HG03066 (cell line): ENCODE results near the gene GPR25.
A peak's percentile ranks its signal among the peaks of the same experiment; 100 is the strongest.

Experiments
- ATAC-seq: cut with Tn5 transposase; IDR thresholded peaks from one replicate; pipeline ENCODE4 v1.9.1; 2021; ENCODE audit warnings: low read depth; ENCODE audit not compliant: unreplicated experiment

Gene GPR25, protein sequence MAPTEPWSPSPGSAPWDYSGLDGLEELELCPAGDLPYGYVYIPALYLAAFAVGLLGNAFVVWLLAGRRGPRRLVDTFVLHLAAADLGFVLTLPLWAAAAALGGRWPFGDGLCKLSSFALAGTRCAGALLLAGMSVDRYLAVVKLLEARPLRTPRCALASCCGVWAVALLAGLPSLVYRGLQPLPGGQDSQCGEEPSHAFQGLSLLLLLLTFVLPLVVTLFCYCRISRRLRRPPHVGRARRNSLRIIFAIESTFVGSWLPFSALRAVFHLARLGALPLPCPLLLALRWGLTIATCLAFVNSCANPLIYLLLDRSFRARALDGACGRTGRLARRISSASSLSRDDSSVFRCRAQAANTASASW

DNA sequence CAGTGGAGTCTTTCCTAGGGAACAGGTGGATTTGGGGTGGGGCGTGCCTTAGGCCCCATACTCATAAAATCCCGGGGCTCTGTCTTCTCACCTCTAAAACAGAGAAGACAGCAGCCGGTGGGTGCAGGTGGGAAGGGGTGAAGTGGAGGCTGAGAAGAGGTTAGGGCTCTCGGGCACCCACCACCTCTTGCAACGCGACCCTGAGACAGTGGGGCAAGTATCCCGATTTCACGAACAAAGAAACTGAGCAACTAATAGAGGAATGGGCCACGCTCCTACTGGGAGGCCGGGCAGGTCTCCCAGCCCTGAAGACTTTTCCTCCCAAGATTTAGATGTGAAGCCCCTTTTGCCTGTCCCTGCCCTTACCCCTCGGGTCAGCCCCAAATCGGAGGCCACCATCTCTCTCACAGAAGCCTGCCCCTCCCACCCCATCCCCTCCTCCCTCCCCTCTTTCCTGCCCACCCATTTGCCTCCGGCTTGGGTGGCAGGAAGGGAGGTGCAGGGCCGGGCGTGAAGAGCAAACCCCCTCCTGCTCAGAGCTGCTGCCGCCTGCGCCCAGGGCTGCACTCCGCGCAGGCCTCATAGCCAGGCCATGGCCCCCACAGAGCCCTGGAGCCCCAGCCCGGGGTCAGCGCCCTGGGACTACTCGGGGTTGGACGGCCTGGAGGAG is at the start of gene GPR25:
GPR25 (plus strand) TSS at position 536 of the 670 bp plus-strand sequence; CDS start at position 593, 57 bp downstream.
- ATAC-seq = no peak

DNA sequence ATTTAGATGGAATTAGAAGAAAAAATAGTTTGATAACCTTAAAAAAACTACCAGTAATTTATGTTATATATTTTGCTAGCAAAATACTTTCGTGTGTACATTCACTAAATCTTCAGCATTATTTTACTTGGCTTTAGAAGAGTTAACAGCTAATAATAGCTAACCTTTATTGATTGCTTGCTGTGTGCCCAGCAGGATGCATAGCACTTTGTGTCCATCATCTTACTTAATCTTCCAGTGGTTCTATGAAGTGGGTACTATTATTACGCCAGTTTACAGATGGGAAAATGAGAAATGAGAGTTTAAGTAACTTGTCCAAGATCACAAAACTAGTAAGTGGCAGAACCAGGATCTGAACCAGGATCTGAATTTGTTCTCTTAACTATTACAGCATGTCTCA is 41.7 kb upstream of the GPR25 start:
- no peak for ATAC-seq

DNA sequence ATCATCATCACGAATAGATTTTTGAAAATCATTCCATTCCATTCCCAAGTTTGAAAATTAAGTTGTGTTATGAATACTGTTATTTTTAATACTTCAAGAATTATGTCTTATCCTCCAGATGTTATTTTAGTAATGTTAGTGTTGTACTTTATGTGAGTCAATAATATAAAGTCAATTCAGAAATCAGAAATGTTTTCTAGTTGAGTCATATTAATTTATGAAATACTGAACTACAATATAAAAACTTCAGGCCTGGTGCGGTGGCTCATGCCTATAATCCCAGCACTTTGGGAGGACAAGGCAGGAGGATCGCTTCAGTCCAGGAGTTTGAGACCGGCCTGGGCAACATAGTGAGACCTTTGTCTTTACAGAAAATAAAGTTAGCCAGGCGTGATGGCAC is 38.4 kb upstream of the GPR25 start:
- no peak for ATAC-seq

DNA sequence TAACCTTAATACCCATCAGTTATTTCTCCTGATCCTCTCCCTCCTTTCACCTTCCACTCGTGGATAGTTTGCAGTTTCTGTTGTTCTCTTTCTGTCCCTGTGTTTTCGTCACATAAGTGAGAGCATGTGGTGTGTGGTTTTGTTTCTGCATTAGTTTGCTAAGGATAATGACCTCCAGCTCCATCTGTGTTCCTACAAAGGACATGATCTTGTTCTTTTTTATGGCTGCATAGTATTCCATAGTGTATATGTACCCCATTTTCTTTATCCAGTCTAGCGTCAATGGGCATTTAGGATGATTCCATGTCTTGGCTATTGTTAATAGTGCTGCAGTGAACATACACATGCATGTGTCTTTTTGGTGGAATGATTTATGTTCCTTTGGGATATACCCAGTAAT is 36.6 kb upstream of the GPR25 start:
- ATAC-seq = no peak

DNA sequence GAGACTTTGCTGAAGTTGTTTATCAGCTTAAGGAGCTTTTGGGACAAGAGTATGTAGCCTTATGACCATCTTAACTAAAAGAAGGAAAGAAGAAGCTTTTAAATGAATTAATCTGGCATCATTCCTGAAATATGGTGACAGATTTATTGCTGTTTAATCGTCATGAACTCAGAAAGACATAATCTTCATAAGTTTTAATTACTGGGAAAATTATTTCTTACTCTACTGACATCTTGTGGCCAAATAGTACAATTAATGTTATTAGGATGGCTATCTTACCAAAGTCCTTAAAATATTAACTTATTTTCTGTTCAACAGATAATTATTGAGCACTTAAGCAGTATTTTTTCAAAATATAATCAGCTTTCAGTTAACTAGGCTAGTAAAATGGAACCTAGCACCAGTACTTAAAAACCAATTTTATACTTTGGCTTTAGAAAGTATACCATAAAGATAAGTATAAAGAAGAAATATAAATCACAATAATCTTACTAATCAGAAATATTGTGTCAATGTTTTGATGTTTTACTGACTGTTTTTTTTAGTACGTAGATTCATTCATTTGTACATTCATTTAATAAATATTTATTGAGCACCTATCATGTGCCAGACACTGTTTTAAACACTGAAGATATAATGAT is 34.7 kb upstream of the GPR25 start:
- ATAC-seq = no peak

DNA sequence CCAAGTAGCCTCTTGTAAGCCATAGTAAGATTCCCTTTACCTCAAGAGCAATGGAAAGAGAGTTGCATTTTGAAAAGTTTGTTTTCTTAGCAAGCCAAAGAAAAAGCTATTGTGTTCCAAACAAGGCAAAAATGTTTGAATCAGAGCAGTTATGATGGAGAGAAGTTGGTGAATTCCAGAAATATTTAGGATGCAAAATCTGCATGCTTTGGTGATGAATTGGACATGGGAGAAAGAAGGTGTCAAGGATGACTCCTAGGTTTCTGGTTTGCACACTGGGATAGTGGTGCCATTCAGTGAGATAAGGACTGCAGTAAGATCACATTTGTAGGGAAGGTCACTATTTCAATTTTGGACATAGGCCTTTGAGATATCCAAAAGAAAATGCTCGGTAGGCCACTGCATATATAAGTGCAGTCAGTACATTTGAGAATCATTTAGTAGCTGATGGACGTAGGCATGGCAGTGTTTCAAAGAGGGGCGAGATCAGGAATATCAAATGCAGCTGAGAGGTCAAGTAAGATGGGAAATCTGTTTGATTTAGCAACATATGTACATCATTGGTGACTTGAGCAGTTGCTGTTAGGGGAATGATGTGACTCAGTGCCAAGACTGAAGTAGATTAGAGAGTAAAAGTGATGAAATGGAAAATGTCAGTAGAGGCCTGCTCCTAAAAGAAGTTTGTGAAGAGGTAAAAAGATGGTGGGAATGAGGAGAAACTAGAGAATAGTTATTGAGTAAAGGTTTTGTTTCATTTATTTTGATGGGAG is 33.9 kb upstream of the GPR25 start:
- no peak for ATAC-seq

DNA sequence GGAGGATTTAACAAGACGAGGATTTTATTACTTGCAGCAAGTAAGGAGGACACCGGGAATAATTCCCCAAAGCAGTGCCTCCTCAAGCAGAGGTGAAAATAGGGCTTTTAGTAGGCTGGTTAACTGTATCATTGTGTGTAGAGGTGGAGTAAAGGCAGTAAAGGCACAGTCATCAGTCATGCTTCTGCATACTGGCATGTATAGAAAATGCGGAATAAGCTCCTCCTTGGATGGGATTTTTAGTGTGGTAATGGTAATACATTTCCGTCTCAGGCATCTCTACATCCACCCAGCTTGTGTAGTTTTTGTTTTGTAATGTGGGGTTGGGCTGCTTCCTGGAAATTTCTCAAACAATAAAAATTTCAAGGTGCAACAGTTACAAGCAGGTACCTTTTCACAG is 27.4 kb upstream of the GPR25 start:
- ATAC-seq = no peak

DNA sequence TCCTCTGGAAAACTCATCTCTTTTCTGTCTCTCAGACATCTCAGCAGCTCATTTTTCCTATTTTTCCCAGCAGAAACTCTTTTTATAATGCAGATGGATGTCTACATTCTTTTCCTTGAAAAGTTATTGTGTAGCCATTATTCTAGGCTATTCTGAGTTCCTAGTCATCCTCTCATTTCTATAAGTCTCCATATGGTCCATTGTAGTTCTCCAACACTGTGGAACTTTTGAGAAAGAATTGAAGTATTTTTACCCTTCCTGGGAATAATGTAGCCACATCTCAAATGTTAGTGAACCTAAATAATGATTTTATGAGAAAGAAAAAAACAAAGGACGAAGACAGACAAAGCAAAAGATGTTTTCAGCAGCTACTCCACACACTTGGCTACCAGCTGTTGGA is 26.4 kb upstream of the GPR25 start:
- ATAC-seq = no peak

DNA sequence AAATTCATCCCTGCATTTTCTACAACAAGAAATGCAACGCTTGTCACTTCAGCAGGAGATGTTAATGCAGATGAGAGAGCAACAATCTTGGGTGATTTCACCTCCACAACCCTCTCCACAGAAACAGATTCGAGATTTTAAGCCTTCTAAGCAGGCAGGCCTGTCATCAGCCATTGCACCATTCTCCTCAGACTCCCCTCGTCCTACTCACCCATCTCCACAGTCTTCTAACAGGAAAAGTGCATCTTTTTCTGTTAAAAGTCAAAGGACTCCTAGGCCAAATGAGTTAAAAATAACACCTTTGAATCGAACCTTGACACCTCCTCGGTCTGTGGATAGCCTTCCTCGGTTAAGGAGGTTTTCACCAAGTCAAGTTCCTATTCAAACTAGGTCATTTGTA is 23.4 kb upstream of the GPR25 start:
- no peak for ATAC-seq

DNA sequence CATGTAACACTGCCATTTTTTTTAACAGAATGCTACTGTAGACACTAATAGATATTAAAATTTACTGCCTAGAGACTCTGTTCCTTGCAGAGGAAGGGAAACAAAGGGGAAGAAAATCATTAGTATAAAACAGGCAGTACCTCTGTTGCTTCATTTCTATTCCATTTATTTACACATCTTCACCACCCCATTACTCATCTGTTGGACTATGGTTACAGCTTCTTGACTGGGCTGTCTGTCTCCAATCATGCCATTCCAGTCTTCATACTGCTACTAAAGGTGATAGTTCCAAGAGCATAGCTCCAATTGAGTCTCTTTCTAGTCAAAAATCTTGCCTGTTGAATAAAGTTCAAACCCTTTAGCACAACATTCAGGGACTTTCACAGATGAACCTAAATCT is 22.2 kb upstream of the GPR25 start:
- no peak for ATAC-seq

DNA sequence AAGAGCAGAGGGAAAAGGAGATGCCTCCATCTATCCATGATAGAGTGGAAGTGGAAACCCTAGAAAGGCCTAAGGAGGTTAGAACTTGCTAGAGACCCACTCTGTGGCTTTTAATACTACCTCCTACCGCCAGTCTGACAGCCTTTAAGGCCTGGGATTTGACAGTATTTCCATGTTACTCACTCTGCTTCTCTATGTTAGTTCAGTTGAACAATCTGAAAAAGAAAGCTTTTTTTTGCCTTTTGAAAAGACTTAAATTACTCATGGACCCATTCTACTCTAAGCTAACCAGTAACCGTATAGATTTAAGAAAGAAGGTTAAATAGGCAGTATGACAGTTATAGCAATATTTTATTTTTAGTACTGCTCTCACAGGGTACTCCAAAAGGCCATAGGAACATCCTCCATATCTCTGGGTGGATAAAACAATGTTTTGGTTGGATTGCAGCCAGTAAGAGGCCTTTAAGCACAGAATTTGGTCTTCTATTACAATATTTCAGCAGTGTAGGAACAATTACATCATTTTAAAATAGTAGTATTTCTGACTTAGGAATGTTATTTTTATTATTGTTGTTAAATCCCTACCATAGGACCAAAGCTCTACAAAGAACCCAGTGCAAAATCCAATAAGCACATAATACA is 15.9 kb upstream of the GPR25 start:
- ATAC-seq = no peak

DNA sequence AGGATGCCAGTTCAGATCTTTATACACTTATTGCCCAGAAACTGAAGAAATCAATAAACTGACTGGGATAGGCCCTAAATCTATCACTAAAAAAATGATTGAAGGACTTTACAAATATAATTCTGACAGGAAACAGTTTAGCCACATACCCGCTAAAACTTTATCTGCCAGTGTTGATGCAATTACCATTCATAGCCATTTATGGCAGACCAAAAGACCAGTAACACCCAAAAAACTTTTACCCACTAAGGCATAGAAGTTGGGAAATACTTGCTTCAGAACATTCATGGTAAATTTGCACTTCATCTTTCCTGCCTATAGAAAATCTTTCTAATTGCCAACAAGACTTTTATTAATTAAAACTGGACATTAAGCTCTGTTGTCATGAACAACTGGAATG is 15.0 kb upstream of the GPR25 start:
- no peak for ATAC-seq

DNA sequence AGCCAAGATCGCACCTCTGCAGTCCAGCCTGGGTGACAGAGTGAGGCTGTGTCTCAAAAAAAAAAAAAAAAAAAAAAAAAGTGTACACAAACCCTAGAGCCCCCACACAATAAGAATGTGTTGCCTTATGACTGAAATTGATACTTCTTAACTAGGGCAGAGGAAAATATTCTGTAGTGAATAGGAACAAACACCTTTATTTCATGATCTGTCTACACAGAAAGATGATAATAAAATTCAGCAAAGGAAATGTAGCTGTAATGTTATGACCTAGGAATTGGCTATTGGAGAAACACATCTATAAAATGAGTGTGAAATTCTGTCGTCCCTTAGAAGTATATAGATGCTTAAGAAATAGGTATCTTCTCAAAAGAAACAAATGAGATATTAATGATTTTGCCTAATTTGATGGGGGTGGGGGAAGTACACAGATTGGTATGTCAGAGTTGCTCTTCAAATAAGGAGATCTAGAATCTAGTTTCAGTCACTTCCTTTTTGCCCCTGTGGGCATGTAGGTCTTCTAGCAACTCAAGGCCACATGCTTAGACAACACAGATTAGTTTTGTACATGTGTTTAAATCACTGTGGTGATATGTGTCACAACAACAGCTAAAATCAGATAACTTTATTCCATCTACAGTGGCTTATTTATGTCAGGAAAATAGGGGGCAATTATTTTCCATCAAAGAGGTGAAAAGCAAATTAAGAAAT is 10.7 kb upstream of the GPR25 start:
- no peak for ATAC-seq

DNA sequence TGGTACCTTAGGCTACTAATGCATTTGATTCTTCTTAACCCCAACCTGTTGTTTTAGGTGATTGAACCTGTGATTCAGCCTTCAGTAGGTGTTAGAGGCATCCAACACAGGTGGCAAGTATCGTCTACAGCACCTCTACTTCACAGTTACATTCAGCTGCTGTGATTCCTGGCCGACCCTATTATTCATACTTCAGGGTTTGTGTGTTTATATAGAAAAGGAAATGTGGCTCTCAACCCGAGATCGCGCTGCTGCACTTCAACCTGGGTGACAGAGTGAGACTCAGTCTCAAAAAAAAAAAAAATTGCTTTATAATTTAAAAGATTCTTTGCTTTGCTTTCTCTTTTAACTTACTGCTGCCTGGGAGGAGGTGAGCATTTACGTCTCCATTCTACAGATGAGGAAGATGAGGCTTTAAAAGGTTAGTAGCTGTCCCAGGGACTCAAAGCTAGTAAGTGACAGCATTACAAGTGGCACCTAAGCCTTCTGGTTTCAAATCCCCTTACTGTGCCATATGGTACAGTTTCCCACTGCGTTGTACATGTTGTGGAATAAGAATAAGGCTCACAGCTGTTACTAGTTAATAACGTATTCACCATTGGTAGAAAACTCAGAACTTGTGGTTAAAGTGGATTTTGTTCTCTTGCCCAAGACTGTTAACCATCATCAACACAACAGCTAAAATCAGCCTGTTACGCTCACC is 9.9 kb upstream of the GPR25 start:
- ATAC-seq = no peak

DNA sequence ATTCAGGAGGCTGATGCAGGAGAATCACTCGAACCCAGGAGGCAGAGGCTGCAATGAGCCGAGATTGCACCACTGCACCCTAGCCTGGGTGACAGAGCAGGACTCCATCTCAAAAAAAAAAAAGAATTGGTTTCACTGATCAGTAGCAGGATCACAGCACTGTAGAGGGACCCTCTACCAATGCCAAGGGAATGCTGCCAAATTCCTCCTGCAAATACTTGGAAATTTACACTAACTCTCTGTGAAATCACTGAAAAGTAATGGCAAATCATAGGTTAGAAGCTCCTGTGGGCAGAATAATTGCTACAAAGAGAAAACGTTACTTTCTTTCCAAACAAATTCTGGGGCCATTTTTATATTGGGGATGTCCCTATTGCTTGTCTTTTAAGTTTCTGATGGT is 6.7 kb upstream of the GPR25 start:
- no peak for ATAC-seq

DNA sequence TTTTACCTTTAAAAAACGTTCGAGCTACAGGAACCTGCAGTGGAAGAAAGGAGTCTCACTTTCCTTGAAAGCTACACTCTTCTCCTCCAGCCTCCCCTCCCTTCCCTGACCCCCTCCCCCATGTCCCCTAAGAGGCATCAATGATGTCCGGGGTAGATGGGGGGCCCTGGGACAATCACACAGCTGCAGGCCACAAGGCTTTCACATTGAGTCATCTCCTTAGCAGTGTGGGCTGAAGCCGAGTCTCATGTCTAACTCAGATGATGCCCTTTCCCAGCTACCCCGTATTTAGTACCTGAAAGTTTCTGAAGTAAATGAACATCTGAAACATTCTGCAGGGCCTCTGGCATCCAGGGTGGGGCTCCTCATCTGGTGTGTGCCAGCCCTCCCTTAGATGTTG is 6.3 kb upstream of the GPR25 start:
- ATAC-seq = peak; percentile 87

DNA sequence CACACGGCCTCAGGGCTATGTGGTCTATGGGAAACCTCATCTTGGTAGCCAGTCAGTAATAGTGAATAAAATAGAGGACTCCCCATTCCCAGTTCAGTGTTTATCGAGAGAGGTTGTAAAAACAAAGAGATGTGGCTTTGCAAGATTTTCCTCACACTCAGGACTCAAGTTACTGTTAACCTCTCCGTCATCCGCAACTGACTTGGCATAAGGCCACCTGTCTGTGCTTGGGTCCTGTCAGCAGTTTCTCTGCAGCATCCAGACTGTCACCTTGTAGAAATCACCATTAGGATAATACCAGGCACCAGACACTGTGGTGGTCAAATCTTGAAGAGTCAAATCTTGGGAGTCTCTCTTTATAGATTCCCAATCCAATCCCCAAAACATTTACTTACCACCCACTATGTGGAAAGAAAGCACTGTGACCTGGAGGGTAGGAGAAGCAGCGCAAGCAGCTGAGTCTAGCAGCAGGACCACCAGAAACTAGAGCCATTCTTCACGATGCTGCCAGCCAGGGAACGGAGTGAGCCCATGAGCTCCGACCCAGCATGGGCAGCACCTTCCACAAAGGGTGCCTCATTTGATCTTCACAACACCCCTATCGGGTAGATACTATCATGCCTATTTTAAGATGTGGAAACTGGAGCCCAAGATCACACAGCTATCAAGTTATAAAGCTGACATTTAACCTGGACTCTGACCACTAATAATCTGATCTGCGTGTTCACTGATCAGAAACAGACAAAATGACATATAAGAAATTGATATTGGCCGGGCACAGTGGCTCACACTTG is 5.6 kb upstream of the GPR25 start:
- peak; percentile 4 for ATAC-seq

DNA sequence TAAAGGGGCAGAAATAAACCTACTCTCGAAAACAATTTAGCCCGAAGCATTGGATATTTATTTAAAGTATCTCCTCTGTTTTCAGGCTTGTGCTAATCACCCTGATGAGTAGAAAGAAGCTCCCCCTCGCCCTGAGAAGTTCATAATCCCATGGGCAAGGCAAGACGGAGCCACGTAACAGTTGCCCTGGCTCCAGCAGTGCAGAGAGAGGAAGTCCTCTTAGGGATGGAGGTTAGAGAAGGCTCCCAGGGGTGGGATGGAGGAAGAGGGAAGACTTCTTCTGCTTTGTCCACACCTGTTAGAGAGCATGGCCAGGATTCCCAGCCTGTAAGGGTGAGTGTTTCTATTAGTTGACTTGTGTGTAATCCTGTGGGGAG is 3.4 kb upstream of the GPR25 start:
- no peak for ATAC-seq
